ENCODE data around the gene ANKFN1.

Gene ANKFN1

GRCh38 chr17:56441308-56441707 lies 288.0 kb downstream of the ANKFN1 start:
- no peak overlapping the region for H3K9ac ChIP-seq
- no peaks in the 10 kb centered on the region for H3K79me2 ChIP-seq
- H3K27me3 ChIP-seq (ENCODE audit: control insufficient read depth, insufficient read depth, low read length): no peaks in the 10 kb centered on the region
- H2AFZ ChIP-seq: no peak overlapping the region
- H3K27ac ChIP-seq: no peak overlapping the region
- H3K4me2 ChIP-seq (ENCODE audit: low read length): no peak overlapping the region
- H3K4me3 ChIP-seq (ENCODE audit: low read depth, low read length): no peak overlapping the region
- H3K9me3 ChIP-seq (ENCODE audit: control insufficient read depth, low read length): no peaks in the 10 kb centered on the region
- no peak for TF ChIP-seq CTCF (IDR thresholded peaks at IDR 0.05)
- no peaks in the 10 kb centered on the region for H3K36me3 ChIP-seq (ENCODE audit: control insufficient read depth, insufficient read depth, low read length)
- no peaks in the 10 kb centered on the region for H3K4me1 ChIP-seq

- Histone ChIP-seq H3K4me2 (ENCODE audit: low read length) (no peak overlapping the region), H3K27ac (no peak overlapping the region), H2AFZ (no peak overlapping the region), H3K4me1 (no peaks in the 10 kb centered on the region), H3K79me2 (no peaks in the 10 kb centered on the region), H3K4me3 (ENCODE audit: low read depth, low read length) (no peak overlapping the region), H3K9ac (no peak overlapping the region), H3K27me3 (ENCODE audit: control insufficient read depth, insufficient read depth, low read length) (no peaks in the 10 kb centered on the region), H3K9me3 (ENCODE audit: control insufficient read depth, low read length) (no peaks in the 10 kb centered on the region), H3K36me3 (ENCODE audit: control insufficient read depth, insufficient read depth, low read length) (no peaks in the 10 kb centered on the region)
- TF ChIP-seq CTCF (IDR thresholded peaks at IDR 0.05): no peak
Observed at GRCh38 chr17:56445692-56446411, 292.6 kb downstream of the ANKFN1 start.

DNA sequence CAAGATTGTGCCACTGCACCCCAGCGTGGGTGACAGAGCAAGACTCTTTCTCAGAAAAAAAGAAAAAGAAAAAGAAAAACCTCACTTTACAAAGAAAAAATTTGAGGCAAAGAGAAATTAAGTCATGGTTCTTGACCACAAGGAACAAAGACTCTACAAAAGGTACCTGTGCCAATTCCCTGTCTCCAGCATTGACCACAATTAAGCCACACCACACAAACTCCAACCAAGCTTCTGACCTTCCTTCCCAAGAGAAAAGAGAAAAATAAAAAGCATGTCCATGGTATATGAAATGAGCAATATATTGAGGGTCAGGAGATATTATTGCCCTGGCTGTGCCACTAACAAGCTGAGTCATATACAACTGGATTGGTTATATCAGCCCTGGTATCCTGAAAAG lies 293.9 kb downstream of the ANKFN1 start:
- Histone ChIP-seq H3K79me2 (no peaks in the 10 kb centered on the region), H2AFZ (no peak overlapping the region), H3K4me1 (no peaks in the 10 kb centered on the region), H3K9ac (no peak overlapping the region), H3K4me3 (ENCODE audit: low read depth, low read length) (no peak overlapping the region), H3K27me3 (ENCODE audit: control insufficient read depth, insufficient read depth, low read length) (no peaks in the 10 kb centered on the region), H3K36me3 (ENCODE audit: control insufficient read depth, insufficient read depth, low read length) (no peaks in the 10 kb centered on the region), H3K27ac (no peak overlapping the region), H3K4me2 (ENCODE audit: low read length) (no peak overlapping the region), H3K9me3 (ENCODE audit: control insufficient read depth, low read length) (no peaks in the 10 kb centered on the region)
- TF ChIP-seq CTCF (IDR thresholded peaks at IDR 0.05): no peak

GRCh38 chr17:56448371-56448770 lies 295.1 kb downstream of the ANKFN1 start:
- no peaks in the 10 kb centered on the region for H3K9me3 ChIP-seq (ENCODE audit: control insufficient read depth, low read length)

More at GRCh38 chr17:56448371-56448770, 295.1 kb downstream of the ANKFN1 start:
- Histone ChIP-seq H3K79me2 (no peaks in the 10 kb centered on the region), H3K27me3 (ENCODE audit: control insufficient read depth, insufficient read depth, low read length) (no peaks in the 10 kb centered on the region), H3K36me3 (ENCODE audit: control insufficient read depth, insufficient read depth, low read length) (no peaks in the 10 kb centered on the region), H2AFZ (no peak overlapping the region), H3K4me3 (ENCODE audit: low read depth, low read length) (no peak overlapping the region), H3K4me1 (no peaks in the 10 kb centered on the region), H3K27ac (no peak overlapping the region), H3K9ac (no peak overlapping the region), H3K4me2 (ENCODE audit: low read length) (no peak overlapping the region)
- no peak for TF ChIP-seq CTCF (IDR thresholded peaks at IDR 0.05)

All from parathyroid adenoma (tissue), 2 donors.